Right atrium auricular region (tissue), 2 donors: ENCODE data around the gene ZNF555. TPM values are rescaled to one million over a fixed set of nuclear protein-coding genes. Genes with fewer than 3 reads are reported as not detected.

Source experiments
- DNase-seq: peaks from one replicate; pipeline ENCODE4 v3.0.0-alpha.2; 2019; ENCODE audit warnings: low spot score
- H3K27ac ChIP-seq, 2 donors: fragments of 200-600 bp; sonication (generic); 1 replicate in 1 of 2; 2 replicates in 1 of 2; pipeline ENCODE4 v1.5.1; 2016 to 2019
- H3K27me3 ChIP-seq, 2 donors: fragments of 200-600 bp; sonication (generic); one replicate each; pipeline versions ENCODE4 v1.5.1 to v1.6.0; 2017 to 2019
- H3K36me3 ChIP-seq: fragments of 200-600 bp; sonication (generic); one replicate; pipeline ENCODE4 v1.5.1; 2016
- H3K4me1 ChIP-seq, 2 donors: fragments of 200-600 bp; sonication (generic); one replicate each; pipeline versions ENCODE4 v1.5.1 to v1.6.0; 2017 to 2019
- H3K4me3 ChIP-seq, 2 donors: fragments of 200-600 bp; sonication (generic); 1 replicate in 1 of 2; 2 replicates in 1 of 2; pipeline ENCODE4 v1.5.1; 2017 to 2019; ENCODE audit warnings: mild to moderate bottlenecking in 1 of 2, moderate library complexity in 1 of 2
- H3K9me3 ChIP-seq, 2 donors: fragments of 200-600 bp; sonication (generic); one replicate each; pipeline ENCODE4 v1.5.1; 2019
- CTCF ChIP-seq, 2 donors: fragments of 200-600 bp; sonication (generic); IDR thresholded peaks; one replicate each; pipeline ENCODE4 v1.5.1; 2019; ENCODE audit warnings: antibody characterized with exemption in 2 of 2
- total RNA-seq, 2 donors: library from RNA; depleted of rRNA; stranded (reverse); fragments of >200 nt; gene quantifications; one replicate each; pipeline ENCODE4 v1.1.0, GENCODE V29; 2016

The ZNF555 gene
- total RNA-seq, 2 donors from 2014 or later, result 5.5 to 5.9 TPM

- H3K27ac ChIP-seq, result no peak overlapping the region
- no peak for DNase-seq
Observed at GRCh38 chr19:2865334-2866100, 24.2 kb downstream of the ZNF555 start.

GRCh38 chr19:2866495-2867024 is 25.3 kb downstream of the ZNF555 start:
- no peak for DNase-seq
- Histone ChIP-seq H3K4me1 (no peaks in the 10 kb centered on the region), H3K9me3 (no peaks in the 10 kb centered on the region), H3K27ac (no peak overlapping the region), H3K36me3 (no peaks in the 10 kb centered on the region), H3K27me3 (no peaks in the 10 kb centered on the region), H3K4me3 (no peak overlapping the region)
- no peak for TF ChIP-seq CTCF (IDR thresholded peaks at IDR 0.05)

More at GRCh38 chr19:2865334-2866100, 24.2 kb downstream of the ZNF555 start:
- H3K36me3 ChIP-seq, result no peaks in the 10 kb centered on the region
- no peak overlapping the region for H3K4me3 ChIP-seq
- H3K27me3 ChIP-seq, result no peaks in the 10 kb centered on the region
- no peaks in the 10 kb centered on the region for H3K9me3 ChIP-seq
- no peak for TF ChIP-seq CTCF (IDR thresholded peaks at IDR 0.05)
- H3K4me1 ChIP-seq, result no peaks in the 10 kb centered on the region

- no peaks in the 10 kb centered on the region for H3K36me3 ChIP-seq
- H3K9me3 ChIP-seq, result no peaks in the 10 kb centered on the region
- no peaks in the 10 kb centered on the region for H3K4me1 ChIP-seq
- no peak within 1 kb of the TSS for H3K4me3 ChIP-seq
- TF ChIP-seq CTCF (IDR thresholded peaks at IDR 0.05), result no peak
- DNase-seq, result no peak
- H3K27ac ChIP-seq, result no peak within 1 kb of the TSS
- no peaks in the 10 kb centered on the region for H3K27me3 ChIP-seq
Observed at GRCh38 chr19:2867025-2867991, 26.0 kb downstream of the ZNF555 start, which contains the start of gene ZNF556. TSS of gene ZNF556 (plus strand) at chr19:2867335. CDS start at chr19:2867422, 87 bp downstream.

- H3K27me3 ChIP-seq, result no peaks in the 10 kb centered on the region
- DNase-seq, result no peak
Observed at GRCh38 chr19:2869618-2870017, 28.3 kb downstream of the ZNF555 start.

More at GRCh38 chr19:2869618-2870017, 28.3 kb downstream of the ZNF555 start:
- Histone ChIP-seq H3K4me3 (no peak overlapping the region), H3K9me3 (no peaks in the 10 kb centered on the region), H3K36me3 (no peaks in the 10 kb centered on the region), H3K27ac (no peak overlapping the region), H3K4me1 (no peaks in the 10 kb centered on the region)
- no peak for TF ChIP-seq CTCF (IDR thresholded peaks at IDR 0.05)
